ENCODE results near the gene ELOVL7.

DNA sequence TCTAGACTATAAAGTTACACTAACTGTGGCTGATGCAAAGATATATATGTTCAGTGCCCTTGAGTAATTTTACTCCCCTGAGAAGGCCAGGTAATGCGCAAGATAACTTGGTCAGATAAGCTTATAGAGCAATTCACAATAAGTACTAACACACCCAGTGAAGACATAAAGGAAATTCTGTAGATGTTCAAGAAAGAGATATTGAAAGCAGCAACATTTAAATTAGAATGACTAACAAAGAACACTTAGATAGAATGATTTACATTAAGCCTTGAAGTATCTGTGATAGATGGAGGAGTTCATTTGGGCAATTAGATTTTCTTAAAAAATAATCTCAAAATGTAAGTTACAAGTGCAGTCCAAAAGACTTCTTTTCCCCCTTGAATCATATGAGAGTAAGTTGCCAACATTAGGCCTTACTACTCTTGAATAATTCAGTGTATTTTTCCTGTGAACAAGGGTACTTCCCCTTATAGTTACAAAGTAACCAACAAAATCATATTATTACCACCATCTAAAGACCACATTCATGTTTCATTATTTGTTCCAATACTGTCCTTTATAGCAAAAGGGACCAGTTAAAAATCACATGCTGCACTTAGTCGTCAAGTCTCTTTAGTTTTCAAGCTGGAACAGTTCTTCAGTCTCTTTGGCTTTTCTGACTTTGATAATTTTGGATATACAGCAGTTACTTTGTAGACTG, 44.4 kb upstream of the ELOVL7 start:
- TF ChIP-seq, protein P1, sequence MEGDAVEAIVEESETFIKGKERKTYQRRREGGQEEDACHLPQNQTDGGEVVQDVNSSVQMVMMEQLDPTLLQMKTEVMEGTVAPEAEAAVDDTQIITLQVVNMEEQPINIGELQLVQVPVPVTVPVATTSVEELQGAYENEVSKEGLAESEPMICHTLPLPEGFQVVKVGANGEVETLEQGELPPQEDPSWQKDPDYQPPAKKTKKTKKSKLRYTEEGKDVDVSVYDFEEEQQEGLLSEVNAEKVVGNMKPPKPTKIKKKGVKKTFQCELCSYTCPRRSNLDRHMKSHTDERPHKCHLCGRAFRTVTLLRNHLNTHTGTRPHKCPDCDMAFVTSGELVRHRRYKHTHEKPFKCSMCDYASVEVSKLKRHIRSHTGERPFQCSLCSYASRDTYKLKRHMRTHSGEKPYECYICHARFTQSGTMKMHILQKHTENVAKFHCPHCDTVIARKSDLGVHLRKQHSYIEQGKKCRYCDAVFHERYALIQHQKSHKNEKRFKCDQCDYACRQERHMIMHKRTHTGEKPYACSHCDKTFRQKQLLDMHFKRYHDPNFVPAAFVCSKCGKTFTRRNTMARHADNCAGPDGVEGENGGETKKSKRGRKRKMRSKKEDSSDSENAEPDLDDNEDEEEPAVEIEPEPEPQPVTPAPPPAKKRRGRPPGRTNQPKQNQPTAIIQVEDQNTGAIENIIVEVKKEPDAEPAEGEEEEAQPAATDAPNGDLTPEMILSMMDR (IDR thresholded peaks at IDR 0.05), result no peak
- no peak for TF ChIP-seq POLR2AphosphoS5 (IDR thresholded peaks at IDR 0.05)
- TF ChIP-seq POLR2A (IDR thresholded peaks at IDR 0.05), result no peak

Measured in upper lobe of left lung (tissue), 4 donors.